Body of pancreas (tissue), 4 donors: Measurements from ENCODE around the gene AFG3L2.

Experiments used
- CTCF ChIP-seq, 7 experiments: fragments of 450-650 bp in 4 of 7; fragments of 200-600 bp in 3 of 7; sonication (generic) in 3 of 7; IDR thresholded peaks; one replicate each; pipeline ENCODE4 v1.5.1; 2016 to 2019; ENCODE audit warnings: antibody characterized with exemption in 7 of 7
- POLR2A ChIP-seq, 3 donors: fragments of 450-650 bp; IDR thresholded peaks; one replicate each; pipeline ENCODE4 v1.6.1; 2016; ENCODE audit warnings: antibody characterized with exemption in 3 of 3, mild to moderate bottlenecking in 2 of 3

GRCh38 chr18:12340945-12341660 is 35.9 kb downstream of the AFG3L2 start:
- TF ChIP-seq CTCF (IDR thresholded peaks at IDR 0.05) (no peak), POLR2A (IDR thresholded peaks at IDR 0.05) (no peak)
